GM12892 (cell line): ENCODE results near the gene MPDU1.

Source experiments
- DNase-seq: peaks from one replicate; pipeline ENCODE4 v3.0.0; 2011; ENCODE audit not compliant: insufficient read length
- FAIRE-seq: peaks from 2 replicates; lab custom pipeline; 2011; peaks lifted over from hg19 to GRCh38; lab: Jason Lieb, UNC
- POLR2A ChIP-seq: IDR thresholded peaks from 2 replicates; pipeline ENCODE4 v1.6.1; 2011; ENCODE audit warnings: low read depth, low read length, control low read depth
- POLR2AphosphoS5 ChIP-seq: IDR thresholded peaks from 2 replicates; pipeline ENCODE4 v1.6.1; 2011; ENCODE audit warnings: low read depth, low read length, control low read depth
- TAF1 ChIP-seq: IDR thresholded peaks from 2 replicates; pipeline ENCODE4 v1.6.1; 2011; ENCODE audit warnings: low read depth, mild to moderate bottlenecking, control low read depth, low read length, borderline replicate concordance

The MPDU1 gene

DNA sequence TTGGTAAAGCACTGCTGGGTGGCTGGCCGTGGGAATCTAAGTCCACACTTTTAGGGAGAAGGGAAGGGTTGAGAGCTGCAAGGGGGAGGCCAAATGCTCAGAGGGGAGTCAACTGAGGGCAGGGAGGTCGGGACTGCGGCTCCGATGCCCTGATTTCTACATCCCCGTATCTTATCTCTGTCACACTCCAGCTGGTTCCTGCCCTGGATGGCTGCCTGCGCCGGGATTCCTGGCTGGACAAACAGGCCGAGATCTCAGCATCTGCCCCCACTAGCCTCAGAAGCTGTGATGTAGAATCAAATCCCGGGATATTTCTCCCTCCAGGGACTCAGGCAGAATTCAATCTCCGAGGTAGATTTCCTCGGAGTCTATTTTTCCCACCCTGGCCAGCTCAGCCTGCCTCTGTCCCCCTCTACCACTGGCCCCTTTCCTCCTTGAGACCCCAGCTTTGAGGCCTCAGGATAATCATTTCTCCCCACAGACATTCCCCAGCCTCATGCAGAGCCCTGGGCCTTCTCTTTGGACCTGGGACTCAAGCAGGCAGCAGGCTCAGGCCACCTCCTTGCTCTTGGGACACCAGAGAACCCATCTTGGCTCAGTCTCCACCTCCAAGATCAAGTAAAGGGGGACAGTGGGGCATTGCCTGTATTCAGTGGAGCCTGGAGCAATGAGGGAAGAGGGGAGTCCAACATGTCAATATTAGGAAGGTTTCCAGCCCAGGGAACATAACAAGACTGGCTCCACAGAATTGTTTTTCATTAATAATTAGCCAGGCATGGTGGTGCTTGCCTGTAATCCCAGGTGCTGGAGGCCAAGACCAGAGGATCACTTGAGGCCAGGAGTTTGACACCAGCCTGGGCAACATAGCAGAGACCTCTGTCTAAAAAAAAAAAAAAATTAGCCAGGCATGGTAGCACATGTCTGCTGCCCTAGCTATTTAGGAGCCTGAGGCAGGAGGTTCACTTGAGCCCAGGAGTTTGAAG lies 48.0 kb downstream of the MPDU1 start:
- DNase-seq (no peak), FAIRE-seq (no peak)
- TF ChIP-seq TAF1 = no peak

DNA sequence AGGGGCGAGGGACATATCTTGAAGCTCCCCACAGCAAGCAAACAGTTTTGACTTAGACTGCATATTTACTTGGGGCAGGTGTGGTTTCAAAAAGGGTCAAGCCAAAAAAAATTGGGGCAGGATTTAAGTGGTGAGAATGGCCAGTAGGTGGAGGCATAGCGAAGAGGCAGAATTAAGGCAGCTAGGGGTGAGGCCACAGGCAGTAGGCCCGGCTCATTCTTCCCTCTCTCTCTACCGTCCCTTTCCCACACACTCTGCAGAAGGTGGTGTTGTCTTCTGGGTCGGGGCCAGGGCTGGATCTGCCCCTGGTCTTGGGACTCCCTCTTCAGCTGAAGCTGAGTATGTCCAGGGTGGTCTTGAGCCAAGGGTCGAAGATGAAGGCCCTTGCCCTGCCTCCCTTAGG lies 48.8 kb downstream of the MPDU1 start:
- DNase-seq (no peak), FAIRE-seq (no peak)
- TF ChIP-seq POLR2AphosphoS5 (no peak), POLR2A (no peak), TAF1 (no peak)

DNA sequence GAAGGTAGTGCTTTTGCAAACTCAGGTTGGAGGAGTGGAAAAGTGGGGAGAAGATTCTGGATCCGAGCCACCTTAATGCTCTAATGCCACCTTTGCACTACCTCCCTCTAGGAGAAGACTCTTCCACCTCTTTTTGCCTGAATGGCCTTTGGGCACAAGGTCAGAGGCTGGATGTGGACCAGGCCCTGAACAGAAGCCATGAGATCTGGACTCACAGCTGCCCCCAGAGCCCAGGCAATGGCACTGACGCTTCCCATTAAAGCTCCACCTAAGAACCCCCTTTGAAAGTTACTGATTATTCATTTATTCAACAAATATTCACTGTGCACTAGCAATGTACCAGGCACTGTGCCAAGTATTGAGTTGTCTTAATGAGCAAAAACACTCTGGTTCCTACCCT lies 49.4 kb downstream of the MPDU1 start:
- TF ChIP-seq POLR2AphosphoS5 = no peak
- TF ChIP-seq TAF1 = no peak
- no peak for TF ChIP-seq POLR2A
- peak; percentile 70 for FAIRE-seq

DNA sequence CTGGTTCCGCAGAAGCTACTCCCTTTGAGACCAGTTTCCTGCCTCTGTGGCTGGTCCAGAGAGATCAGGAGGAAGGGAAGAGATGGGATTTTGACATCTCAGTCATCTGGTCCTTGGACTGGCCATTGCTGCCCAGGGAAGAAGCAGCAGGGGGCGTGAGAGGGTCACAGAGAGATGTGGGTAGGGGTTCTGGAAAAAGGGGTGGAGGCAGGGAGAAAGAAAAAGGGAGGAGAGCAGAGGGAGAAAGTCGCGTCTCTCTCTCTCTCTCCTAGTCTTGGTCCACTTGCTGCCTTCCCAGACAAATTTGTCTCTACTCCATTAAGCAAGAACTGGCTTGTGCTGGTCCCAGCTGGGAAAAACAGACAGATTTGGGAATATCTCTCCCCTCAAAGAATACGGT lies 50.7 kb downstream of the MPDU1 start:
- DNase-seq (no peak), FAIRE-seq (no peak)
- no peak for TF ChIP-seq POLR2AphosphoS5
- TF ChIP-seq TAF1 = no peak
- TF ChIP-seq POLR2A = no peak

More for the DNA sequence above, 49.4 kb downstream of the MPDU1 start:
- DNase-seq = no peak

DNA sequence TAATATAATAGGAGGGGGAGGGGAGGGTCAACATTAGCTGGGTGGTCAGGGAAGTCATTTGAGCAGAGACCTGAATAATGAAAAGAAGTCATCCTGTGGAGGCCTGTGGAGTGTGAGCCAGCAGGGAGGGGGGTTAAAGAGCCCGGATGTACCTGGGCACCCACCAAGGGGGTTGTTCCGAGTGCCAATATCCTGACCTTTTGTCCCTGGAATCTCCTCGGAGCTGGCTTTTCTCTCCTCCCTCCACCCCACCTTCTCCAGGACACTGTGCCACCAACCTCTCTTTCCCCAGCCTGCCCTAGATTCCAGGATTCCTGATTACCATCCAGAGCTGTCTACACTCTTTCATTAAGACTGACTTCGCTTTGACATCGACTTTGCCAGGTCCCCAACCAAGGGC lies 52.5 kb downstream of the MPDU1 start:
- DNase-seq = no peak

More for the DNA sequence above, 52.5 kb downstream of the MPDU1 start:
- TF ChIP-seq POLR2A (no peak), TAF1 (no peak), POLR2AphosphoS5 (no peak)
- no peak for FAIRE-seq
